ENCODE results near the gene TMEM222. TPM values are rescaled to one million over a fixed set of nuclear protein-coding genes. Genes with fewer than 3 reads are reported as not detected.
"Not testable (repeated sequence)": the region's sequence is repeated elsewhere in the genome, so short reads cannot be mapped to it uniquely, and the experiment has no call there.

Gene TMEM222
- 10 to 100 TPM; 41.9 to 61.3 TPM for total RNA-seq

GRCh38 chr1:27321813-27322568 is at the start of gene TMEM222:
Gene TMEM222, plus strand, starts transcription at chr1:27322163. Its CDS starts 35 bp downstream, at chr1:27322198.
- ATAC-seq (replicated peaks in 1 of 2): peak; percentile 97
- Mint-ChIP-seq H3K36me3 (ENCODE audit: insufficient read depth in 2 of 2) (peaks cover 3 to 5% of the 10 kb centered on the region in 2 donors), H3K27ac (peak within 1 kb of the TSS; percentile 95), H3K4me3 (peak within 1 kb of the TSS; percentile 96), H3K4me1 (ENCODE audit: low read depth) (peaks cover 35% of the 10 kb centered on the region), H3K9me3 (no peaks in the 10 kb centered on the region), H3K27me3 (ENCODE audit: low read depth) (no peaks in the 10 kb centered on the region)
- peak; percentile 99 for DNase-seq

GRCh38 chr1:27274204-27274603 is 47.8 kb upstream of the TMEM222 start:
- no peak overlapping the region for H3K4me3 Mint-ChIP-seq
- peaks cover 8% of the 10 kb centered on the region in 2 donors for H3K36me3 Mint-ChIP-seq (ENCODE audit: insufficient read depth in 2 of 2)
- peaks cover 3% of the 10 kb centered on the region for H3K4me1 Mint-ChIP-seq (ENCODE audit: low read depth)
- ATAC-seq (replicated peaks in 1 of 2) (no peak), DNase-seq (no peak)
- H3K27ac Mint-ChIP-seq: no peak overlapping the region
- peaks cover 0 to 4% of the 10 kb centered on the region in 2 donors for H3K9me3 Mint-ChIP-seq
- no peaks in the 10 kb centered on the region for H3K27me3 Mint-ChIP-seq (ENCODE audit: low read depth)

GRCh38 chr1:27275696-27276095 is 46.3 kb upstream of the TMEM222 start:
- Mint-ChIP-seq H3K36me3 (ENCODE audit: insufficient read depth in 2 of 2) (peaks cover 7% of the 10 kb centered on the region in 2 donors), H3K27ac (no peak overlapping the region), H3K27me3 (ENCODE audit: low read depth) (no peaks in the 10 kb centered on the region), H3K4me1 (ENCODE audit: low read depth) (no peaks in the 10 kb centered on the region), H3K4me3 (no peak overlapping the region), H3K9me3 (peaks cover 0 to 4% of the 10 kb centered on the region in 2 donors)
- no peak for ATAC-seq (replicated peaks in 1 of 2)
- no peak for DNase-seq

- ATAC-seq (replicated peaks in 1 of 2): peak; percentile 79 to 87
- Mint-ChIP-seq H3K27ac (peak overlapping the region; percentile 60), H3K27me3 (ENCODE audit: low read depth) (no peaks in the 10 kb centered on the region), H3K9me3 (no peaks in the 10 kb centered on the region), H3K36me3 (ENCODE audit: insufficient read depth in 2 of 2) (no peaks in the 10 kb centered on the region), H3K4me1 (ENCODE audit: low read depth) (peaks cover 12% of the 10 kb centered on the region), H3K4me3 (no peak overlapping the region)
- DNase-seq: peak; percentile 85 to 90
Observed at GRCh38 chr1:27284425-27285273, 37.3 kb upstream of the TMEM222 start.

GRCh38 chr1:27285274-27285660 is 36.7 kb upstream of the TMEM222 start:
- H3K27ac Mint-ChIP-seq: no peak overlapping the region

GRCh38 chr1:27285821-27286220 is 36.1 kb upstream of the TMEM222 start:
- not testable (repeated sequence) for H3K9me3 Mint-ChIP-seq; H3K27me3 Mint-ChIP-seq (ENCODE audit: low read depth); ATAC-seq (replicated peaks in 1 of 2); H3K36me3 Mint-ChIP-seq (ENCODE audit: insufficient read depth in 2 of 2); H3K4me3 Mint-ChIP-seq; H3K27ac Mint-ChIP-seq; DNase-seq
- peaks cover 12% of the 10 kb centered on the region for H3K4me1 Mint-ChIP-seq (ENCODE audit: low read depth)

More at GRCh38 chr1:27285274-27285660, 36.7 kb upstream of the TMEM222 start:
- H3K4me1 Mint-ChIP-seq (ENCODE audit: low read depth): peaks cover 12% of the 10 kb centered on the region
- ATAC-seq (replicated peaks in 1 of 2): no peak
- H3K27me3 Mint-ChIP-seq (ENCODE audit: low read depth): no peaks in the 10 kb centered on the region
- no peaks in the 10 kb centered on the region for H3K36me3 Mint-ChIP-seq (ENCODE audit: insufficient read depth in 2 of 2)
- H3K9me3 Mint-ChIP-seq: no peaks in the 10 kb centered on the region
- no peak overlapping the region for H3K4me3 Mint-ChIP-seq
- no peak for DNase-seq

GRCh38 chr1:27289125-27289524 is 32.8 kb upstream of the TMEM222 start:
- not testable (repeated sequence) for H3K9me3 Mint-ChIP-seq; H3K4me3 Mint-ChIP-seq; DNase-seq; ATAC-seq (replicated peaks in 1 of 2); H3K4me1 Mint-ChIP-seq (ENCODE audit: low read depth); H3K27ac Mint-ChIP-seq; H3K36me3 Mint-ChIP-seq (ENCODE audit: insufficient read depth in 2 of 2); H3K27me3 Mint-ChIP-seq (ENCODE audit: low read depth)

GRCh38 chr1:27290581-27290980 is 31.4 kb upstream of the TMEM222 start:
- no peaks in the 10 kb centered on the region for H3K9me3 Mint-ChIP-seq
- H3K36me3 Mint-ChIP-seq (ENCODE audit: insufficient read depth in 2 of 2): no peaks in the 10 kb centered on the region
- ATAC-seq (replicated peaks in 1 of 2) (no peak), DNase-seq (no peak)
- H3K27me3 Mint-ChIP-seq (ENCODE audit: low read depth): no peaks in the 10 kb centered on the region
- no peak overlapping the region for H3K4me3 Mint-ChIP-seq
- no peaks in the 10 kb centered on the region for H3K4me1 Mint-ChIP-seq (ENCODE audit: low read depth)
- H3K27ac Mint-ChIP-seq: peak overlapping the region; percentile 6

- H3K9me3 Mint-ChIP-seq: no peaks in the 10 kb centered on the region
- H3K4me3 Mint-ChIP-seq: no peak overlapping the region
- no peaks in the 10 kb centered on the region for H3K36me3 Mint-ChIP-seq (ENCODE audit: insufficient read depth in 2 of 2)
- H3K4me1 Mint-ChIP-seq (ENCODE audit: low read depth): no peaks in the 10 kb centered on the region
- DNase-seq (no peak), ATAC-seq (replicated peaks in 1 of 2) (no peak)
- H3K27me3 Mint-ChIP-seq (ENCODE audit: low read depth): no peaks in the 10 kb centered on the region
- no peak overlapping the region for H3K27ac Mint-ChIP-seq
Observed at GRCh38 chr1:27292106-27292505, 29.9 kb upstream of the TMEM222 start.

GRCh38 chr1:27293915-27294314 is 28.0 kb upstream of the TMEM222 start:
- DNase-seq: no peak
- Mint-ChIP-seq H3K4me1 (ENCODE audit: low read depth) (no peaks in the 10 kb centered on the region), H3K9me3 (no peaks in the 10 kb centered on the region), H3K27ac (no peak overlapping the region), H3K36me3 (ENCODE audit: insufficient read depth in 2 of 2) (no peaks in the 10 kb centered on the region), H3K4me3 (no peak overlapping the region), H3K27me3 (ENCODE audit: low read depth) (no peaks in the 10 kb centered on the region)
- ATAC-seq (replicated peaks in 1 of 2): no peak

GRCh38 chr1:27296773-27297291 is 25.1 kb upstream of the TMEM222 start:
- H3K27ac Mint-ChIP-seq: no peak overlapping the region
- peak; percentile 51 to 69 for ATAC-seq (replicated peaks in 1 of 2)
- peak; percentile 66 to 67 for DNase-seq
- H3K9me3 Mint-ChIP-seq: no peaks in the 10 kb centered on the region
- no peaks in the 10 kb centered on the region for H3K36me3 Mint-ChIP-seq (ENCODE audit: insufficient read depth in 2 of 2)
- no peaks in the 10 kb centered on the region for H3K4me1 Mint-ChIP-seq (ENCODE audit: low read depth)
- no peak overlapping the region for H3K4me3 Mint-ChIP-seq
- H3K27me3 Mint-ChIP-seq (ENCODE audit: low read depth): no peaks in the 10 kb centered on the region

GRCh38 chr1:27297903-27298302 is 24.1 kb upstream of the TMEM222 start:
- Mint-ChIP-seq H3K27me3 (ENCODE audit: low read depth) (no peaks in the 10 kb centered on the region), H3K4me3 (no peak overlapping the region), H3K9me3 (no peaks in the 10 kb centered on the region), H3K4me1 (ENCODE audit: low read depth) (no peaks in the 10 kb centered on the region), H3K36me3 (ENCODE audit: insufficient read depth in 2 of 2) (no peaks in the 10 kb centered on the region), H3K27ac (no peak overlapping the region)
- DNase-seq (no peak), ATAC-seq (replicated peaks in 1 of 2) (no peak)

All from activated T-cell treated with anti-CD3 and anti-CD28 coated beads, Interleukin-2, amount 50 U/mL, for 72 hours (primary cell).